Activated CD4-positive, alpha-beta T cell treated with anti-CD3 and anti-CD28 coated beads, Interleukin-2, Interleukin-6, amounts not matched to agents 100 ng/mL and 50 ng/mL, durations not matched to agents 16 hours and 8 hours (primary cell): Measurements from ENCODE around the gene NFIX.

Source experiments
- DNase-seq: peaks from one replicate; pipeline ENCODE4 v3.0.0-alpha.2; 2020

Gene NFIX

DNA sequence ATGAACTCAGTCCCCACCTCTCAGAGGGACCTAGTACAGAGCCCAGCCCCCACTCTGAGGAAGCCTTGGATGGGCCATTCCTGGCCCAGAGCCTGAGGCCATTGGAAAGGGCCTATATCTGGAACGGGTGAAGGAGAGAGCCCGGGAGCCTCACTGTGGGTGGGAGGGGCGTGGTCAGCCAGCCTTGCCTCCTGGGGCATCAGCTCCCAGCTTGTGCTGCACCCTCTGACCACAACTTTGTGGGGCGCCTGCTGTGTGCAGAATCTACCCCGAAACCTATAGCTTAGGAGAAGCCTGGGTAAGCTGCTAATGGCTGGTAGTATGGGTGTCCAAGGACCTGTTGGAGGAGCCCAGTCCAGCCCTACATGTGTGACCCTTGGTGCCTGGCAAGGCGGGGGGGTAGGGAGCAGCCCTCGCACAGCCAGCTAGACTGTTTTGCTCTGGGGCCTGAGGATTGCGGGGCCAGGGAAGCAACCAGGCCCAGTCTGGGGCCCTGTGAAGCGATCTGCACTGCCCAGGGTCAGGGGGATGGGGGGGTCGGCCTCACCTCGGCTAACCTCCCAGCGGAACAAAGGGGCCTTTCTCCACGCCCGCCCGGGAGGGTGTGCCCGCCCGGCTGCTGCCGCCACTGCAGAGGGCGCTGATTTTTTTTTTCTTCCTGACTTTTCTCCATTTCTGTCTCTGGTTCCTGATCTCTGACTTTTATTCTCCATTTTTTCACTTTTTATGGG, 65.1 kb downstream of the NFIX start:
- DNase-seq: no peak

DNA sequence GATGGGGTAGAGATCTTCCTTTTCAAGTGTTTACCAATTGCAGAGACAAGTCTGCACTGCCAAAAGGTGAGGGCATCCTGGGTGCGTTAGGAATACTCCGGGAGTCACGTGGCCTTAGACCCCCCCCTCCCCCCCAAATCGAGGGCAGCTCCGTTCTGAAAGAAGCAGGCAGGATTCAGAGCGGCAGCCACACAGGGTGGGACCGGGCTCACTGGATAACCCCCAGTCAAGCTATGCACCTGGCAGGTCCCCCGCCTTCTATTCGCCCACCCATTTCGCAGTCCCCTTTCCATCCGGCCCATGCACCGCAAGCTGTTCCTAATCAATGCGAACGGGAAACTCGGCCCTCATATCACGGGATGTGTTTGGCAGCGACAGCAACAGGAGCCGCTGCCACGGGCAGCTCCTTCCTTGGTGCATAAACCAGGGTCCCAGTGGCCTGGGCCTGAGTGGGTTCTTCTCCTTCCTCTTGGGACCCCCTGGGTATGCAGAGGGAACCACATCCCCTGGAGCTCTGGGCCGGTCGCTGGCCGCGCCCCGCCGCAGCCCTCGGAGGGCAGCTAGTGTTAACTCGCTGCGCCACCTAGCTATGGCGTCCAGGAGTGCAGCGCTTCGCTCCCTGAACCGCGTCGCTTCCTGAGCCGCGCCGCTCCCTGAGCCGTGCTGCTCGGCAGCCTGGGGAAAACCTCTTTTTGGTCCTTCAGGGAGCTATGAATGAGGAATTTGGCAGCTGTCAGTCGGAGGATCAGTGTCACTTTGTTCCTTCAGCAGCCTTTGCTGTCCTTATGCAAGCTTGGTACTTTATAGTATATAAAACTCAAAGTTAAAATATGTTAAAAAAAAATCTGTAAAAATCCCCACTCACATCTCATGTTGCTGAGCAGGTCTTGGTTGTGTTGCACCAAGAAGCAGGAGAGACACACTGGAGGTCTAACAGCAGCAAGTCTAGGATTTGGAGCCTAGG, 66.0 kb downstream of the NFIX start:
- DNase-seq: peak; percentile 81

DNA sequence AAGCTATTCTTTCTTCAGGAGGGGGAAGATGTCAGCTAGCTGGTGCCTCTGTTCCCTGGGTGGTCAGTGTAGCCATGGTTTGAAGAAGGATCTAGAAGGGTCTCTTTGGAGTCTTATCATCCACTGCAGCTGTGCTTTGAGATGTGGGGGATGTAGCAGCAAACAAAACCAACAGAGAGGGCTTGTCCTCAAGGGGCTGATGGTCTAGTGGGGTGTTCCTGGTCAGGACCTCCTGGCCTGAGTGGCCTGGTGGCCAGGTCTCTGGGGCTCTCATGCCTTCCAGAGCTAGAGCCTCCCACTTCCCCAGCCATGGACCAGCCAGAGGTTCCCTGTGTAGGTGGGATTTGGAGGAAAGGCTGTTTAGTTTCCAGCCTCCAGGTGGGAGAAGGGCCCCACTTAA, 67.0 kb downstream of the NFIX start:
- no peak for DNase-seq

DNA sequence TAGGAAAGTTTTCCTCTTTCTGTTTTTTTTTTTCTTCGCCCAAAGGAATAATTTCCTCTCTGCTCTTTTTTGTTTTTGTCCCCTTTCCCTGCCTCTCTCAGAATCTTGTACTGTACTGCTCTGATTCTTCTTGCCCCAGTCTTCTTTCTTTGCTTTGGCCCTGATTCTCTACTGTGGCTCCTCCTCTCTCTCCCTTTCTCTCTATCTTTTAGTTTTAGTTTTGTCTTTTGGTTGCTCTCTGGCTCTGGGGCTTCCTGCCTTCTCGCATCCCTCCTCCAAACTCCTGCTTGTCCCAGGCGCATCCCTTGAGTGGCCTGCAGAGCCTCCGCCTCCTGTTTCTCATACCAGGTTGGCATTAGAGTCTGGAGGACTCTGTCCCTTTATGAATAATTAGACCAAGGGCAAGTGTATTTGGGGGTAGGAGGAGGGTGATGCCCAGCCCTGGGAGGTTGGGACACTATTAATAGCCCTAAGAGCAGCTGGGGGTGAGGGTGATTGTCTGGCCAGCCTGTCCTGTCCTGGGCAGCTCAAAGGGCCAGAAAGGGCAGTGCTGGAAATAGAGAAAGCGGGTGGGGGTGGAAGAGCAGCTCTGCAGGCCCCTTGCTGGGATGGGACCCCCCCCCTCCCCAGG, 68.3 kb downstream of the NFIX start:
- DNase-seq: no peak

DNA sequence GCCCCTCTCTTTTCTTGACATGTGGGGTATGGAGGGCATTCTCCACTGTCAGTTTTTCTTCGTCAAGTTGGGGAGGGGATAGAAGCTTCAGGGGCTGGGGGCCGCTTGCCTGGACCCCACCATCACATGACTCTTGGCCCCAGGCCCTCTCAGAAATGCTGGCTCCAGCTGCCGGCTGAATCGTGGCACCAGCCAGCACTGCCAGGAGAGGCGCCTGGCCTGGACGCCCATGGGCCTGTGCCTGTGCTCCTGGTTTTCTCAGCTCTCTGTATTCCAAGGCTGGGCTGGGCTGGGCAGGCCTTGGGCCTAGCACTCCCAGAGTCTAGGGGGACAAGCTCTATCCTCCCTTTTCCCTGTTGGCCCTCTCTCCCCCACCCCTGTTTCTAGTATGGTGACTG, 68.8 kb downstream of the NFIX start:
- DNase-seq: no peak

DNA sequence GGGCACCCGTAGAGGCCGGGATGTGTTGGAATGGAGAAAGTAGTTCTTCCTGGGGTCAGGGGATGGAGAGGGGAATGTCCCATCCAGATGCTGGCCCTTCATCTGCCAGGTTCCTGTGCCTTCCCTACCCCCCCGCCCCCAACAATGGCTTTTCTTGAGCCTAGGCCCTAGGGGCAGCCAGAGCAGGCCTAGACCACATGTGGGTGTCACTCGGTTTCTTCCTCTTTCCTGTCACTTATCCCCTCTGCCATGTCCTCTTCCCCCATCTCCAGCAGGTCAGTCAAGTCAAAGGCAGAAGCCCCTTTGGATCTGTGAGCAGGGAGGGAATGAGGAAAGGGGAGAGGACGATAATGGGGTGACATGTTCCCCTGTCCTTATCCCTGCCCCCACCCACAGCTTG, 71.0 kb downstream of the NFIX start:
- DNase-seq: no peak

DNA sequence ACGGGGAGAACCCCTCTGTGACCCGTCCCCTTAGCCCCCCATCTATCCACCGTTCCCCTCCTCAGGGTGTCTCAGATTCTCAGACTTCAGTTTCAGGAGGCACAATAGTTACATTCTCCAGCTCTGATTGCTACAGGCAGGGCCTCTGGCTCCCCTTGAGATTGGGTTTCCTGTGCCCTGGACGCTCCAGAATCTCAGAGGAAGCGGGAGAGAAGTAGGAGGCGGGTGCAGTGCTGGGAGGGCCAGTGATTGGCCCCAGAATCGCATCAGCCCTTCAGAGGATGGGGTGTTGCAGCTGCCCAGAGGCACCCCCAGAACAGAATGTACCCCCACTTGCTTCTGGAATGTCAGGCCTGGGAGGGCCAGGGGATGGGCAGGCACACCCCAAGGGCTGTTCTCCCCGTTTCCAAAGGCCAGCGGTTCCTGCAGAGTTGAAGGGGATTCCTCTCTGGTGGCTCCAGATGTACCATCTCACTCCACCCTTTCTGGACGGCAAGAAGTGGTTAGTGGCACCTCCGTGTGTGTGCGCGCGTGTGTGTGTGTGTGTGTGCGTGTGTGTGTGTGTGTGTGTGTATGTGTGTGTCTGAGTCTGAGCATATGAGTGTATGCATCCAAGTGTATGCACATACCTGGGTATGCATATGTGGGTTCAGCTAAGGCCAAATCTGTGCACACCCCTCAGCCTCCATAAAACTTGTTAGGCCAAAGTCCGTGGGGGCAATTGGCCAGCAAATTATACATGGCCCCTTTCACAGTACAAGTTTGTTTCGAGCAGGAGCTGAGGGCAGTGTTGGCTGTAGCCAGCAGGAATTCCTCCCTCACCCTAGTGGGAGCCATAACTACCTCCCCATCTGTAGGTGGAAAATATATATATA, 71.9 kb downstream of the NFIX start:
- DNase-seq: no peak

DNA sequence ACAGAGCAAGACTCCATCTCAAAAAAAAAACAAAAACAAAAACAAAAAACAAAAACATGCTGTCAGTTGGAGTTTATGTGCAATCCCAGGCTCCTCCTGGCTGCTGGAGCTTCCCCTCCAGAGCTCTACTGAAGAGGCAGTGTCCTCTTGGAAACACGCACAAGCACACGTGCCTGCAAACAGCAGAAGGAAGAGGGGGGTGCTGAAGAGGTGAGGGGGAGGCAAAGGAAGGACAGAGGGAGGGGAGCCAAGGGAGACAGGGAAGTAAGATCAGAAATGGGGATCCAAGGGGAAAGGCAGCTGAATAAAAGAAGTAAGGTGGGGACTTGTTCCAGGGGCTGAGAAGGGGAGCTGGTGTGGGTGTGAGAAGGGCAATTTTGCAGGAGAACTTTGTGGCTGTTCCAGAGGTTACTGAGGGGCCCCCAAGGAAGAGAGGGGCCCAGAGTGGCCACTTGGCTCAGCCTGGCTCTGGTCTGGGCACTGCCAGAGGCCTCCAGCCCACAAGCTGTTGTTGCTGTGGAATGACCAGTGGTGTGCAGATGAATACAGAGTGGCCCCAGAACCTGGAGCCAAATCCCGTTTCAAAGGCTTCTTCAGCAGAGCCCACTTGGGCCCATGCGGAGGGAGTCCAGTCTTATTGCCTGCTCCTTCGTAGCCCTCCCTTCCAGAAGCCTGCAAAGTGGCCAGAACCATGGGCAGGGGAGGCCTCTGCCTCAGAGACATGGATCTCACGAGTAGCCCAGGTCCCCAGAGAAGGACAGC, 73.0 kb downstream of the NFIX start:
- DNase-seq: no peak

DNA sequence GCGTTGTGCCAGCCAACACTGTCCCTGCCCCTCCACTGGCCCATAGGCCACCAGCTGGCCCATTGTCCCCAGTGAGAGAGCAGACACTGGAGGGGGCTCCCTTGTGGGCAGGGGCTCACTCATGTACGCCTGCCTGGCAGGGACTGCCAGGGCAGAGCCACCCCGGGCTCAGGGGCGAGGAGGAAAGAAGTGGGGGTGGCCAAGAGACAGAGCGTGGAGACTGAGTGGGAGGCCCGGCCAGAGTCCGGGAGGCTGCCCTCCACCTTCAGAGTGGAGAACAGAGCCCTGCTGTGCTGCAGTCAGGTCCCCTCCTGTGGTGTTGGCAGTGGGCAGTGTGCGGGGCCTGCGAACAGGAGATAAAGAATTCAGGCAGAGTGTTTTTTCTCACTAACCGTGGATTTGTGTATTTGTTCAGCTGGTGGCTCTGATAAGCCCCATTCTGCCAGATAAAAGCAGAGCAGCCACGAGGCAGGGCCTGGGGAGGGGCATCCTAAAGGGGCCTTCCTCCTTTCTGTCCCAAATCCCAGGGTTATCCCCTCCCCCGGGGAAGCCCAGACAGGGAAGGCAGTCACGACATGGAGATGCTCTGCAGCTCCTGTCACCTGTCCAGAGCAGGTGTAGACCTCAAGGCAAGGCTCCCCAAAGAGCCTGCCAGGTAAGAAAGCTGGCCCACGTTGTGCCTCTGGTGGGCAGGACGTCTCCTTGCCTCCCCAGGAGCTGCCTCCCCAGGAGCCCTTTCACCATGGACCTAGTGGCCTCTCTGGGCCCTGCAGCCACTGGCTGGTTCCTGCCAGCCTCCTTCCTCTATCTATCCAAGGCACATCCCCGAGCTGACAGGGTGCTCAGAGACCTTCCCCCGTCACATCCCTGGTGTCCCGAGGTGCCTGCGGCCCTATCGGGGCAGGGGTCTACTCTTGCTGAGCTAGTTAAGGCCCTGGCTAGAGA, 74.4 kb downstream of the NFIX start:
- no peak for DNase-seq

DNA sequence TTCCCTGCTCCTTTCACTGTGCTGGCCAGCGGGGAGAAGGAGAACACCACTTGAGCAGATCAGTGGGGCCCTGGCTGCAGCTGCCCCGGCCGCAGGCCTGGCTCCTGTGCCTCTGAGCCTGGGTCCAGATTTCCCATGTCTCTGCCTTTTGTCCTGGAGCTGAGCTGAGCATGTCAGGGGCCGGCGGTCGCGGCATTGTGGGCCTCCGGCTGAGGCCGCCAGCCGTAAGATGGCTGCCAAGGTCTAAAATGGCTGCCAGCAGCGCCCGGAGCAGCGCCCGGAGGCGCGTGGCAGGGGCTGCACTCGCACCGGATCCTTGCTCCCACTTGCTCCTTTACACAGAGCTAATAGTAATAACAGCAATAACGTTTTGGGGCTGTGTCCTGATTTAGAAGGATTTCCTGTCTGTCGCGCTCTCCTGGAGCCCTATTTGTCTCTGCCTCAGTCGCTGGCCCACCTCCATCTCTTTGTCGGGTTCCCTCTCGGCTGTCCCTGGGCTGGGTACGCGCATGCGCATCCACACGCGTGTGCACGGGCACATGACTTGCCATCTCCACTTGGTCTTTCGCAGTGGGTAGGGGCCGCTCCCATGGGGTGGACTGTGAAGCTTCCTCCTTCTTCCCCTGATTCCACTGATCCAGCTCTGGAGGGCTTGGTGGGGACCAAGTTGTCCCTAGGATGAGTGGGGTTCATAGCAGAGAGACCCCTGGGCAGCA, 75.3 kb downstream of the NFIX start:
- no peak for DNase-seq

DNA sequence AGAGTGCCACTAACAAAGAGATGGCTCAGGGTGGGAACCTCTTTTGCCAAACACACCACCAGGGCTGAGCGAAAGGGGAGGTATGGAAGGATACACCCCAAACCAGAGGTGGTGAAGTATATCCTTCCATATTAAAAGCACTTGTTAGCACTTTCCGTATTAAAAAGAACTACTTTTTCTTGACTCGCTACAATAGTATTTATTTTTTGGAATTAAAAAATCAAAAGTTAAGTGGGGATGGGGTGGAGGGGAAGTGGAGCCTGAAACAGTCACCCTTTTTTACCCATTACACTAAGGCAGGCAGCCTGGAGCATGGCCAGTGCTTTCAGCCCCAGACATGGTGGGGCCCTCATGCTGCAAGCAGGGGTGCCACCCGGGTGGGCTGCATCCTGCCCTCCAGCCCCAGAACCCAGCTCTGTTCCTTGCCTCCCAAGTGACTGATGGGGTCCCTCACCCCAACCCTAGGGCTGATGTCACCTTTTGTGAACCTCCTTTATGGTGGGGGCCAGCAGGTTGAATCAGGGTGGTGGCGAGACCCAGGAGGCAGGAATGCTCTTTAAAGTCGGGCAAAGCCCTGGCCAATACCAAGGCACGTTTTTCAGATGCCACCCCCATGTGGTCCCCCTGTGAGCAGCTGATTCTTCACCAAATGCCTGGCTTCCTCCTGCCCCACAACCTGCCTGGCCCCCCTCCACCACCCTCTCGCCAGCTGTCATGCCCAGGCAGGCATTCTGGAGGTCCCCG, 76.3 kb downstream of the NFIX start:
- no peak for DNase-seq

DNA sequence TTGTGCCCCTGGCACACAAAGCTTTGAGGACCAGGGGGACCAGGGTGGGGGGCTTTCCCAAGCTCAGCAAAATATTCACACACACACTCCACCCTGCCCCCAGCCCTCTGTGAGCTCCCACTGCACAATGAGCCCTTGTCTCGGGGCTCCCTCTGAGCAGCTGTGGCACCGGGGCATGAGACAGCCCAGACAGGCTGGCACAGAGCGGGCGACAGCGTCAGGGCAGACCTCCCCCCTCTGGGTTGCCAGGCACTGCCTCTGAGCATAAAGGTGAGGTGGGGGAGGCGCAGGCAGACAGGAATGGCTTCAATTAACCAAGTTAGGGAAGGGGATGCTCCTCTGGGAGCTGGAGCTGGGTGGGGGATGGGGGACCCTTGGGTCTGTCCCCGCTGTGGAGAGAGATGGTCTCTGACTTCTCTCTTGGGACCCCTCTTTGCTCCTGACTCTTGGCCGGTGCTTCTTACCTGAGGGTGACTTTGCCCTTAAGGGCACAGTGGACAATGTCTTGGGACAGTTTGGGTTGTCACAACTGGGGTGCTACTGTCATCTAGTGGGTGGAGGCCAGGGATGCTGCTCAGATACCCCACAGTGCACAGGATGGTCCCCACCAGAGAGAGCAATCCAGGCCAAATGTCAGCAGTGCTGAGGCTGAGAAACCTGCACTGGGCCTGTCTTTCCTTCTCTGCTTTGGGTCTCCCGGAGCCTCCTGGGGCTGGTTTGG, 77.1 kb downstream of the NFIX start:
- no peak for DNase-seq

DNA sequence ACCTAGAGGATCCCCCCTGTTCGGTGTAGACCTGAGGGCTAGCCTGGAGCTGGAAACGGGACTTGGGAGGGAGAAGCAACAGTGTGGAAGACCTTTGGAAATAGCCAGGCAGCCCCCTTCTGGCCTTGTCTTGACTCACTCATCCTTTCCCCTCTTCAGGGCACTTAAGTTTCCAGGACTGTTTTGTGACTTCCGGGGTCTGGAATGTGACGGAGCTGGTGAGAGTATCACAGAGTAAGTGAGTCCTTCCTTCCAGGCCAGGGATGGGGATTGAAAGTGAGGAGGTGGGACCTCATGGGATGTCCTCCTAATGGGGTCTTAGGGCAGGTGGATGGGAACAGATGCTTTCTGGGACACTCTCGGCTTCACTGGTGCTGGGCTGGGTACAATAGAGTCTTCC, 78.0 kb downstream of the NFIX start:
- no peak for DNase-seq

DNA sequence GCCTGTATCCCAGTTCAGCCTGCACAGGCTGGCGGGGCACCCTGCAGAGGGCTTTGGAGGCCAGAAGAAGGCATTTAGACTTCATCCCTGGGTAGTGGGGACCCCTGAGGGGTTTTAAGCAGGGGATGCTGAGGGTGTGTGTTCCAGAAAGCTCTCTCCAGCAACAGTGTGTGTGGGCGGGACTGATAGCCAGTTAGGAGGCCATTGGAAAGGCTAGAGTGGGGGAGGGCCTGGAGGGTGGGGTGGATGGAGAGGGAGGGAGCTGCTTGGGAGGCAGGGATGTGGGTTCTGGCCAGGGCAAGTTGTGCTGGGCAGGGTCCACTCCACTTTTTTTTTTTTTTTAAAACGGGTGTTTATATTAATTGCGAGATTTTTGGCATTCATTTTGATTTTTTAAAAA, 79.1 kb downstream of the NFIX start:
- no peak for DNase-seq

DNA sequence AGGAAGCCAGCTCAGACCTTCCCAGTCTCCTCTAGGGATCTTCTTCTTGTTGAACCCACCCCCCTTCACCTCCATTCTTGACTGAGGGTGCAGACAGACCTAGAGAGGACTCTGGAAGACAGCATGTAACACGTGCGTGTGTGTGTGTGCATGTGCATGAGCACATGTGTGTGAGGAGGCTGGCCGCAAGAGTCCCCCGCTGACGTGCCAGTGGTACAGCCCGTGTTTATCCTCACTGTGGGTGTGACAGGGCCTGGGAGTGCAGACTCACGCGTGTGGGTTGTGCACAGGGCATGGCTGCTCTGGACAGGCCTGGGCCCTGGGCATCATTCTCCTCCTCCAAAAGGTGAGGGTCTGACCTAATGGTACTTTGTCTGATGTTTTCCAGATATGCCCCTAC, 81.0 kb downstream of the NFIX start:
- no peak for DNase-seq

DNA sequence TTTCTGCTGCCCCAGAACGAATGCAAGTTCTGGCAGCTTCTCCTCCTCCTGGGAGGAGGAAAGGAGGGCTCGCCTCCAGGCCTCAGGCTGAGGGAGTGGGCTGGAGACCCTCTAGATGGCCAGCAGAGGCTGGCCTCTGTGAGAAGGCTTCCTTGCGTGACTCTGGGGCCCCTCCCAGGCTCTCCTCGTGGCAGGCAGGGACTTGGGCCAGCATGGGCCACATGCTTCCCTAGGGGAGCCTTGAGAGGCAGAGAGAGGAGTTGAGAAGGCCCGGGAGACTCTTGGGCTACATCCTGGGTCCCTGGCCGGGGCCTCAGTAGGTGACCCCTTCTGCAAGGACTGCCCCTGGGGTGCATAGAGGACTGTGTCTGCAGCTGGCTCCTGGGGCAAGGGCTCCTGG, 81.5 kb downstream of the NFIX start:
- DNase-seq: no peak

DNA sequence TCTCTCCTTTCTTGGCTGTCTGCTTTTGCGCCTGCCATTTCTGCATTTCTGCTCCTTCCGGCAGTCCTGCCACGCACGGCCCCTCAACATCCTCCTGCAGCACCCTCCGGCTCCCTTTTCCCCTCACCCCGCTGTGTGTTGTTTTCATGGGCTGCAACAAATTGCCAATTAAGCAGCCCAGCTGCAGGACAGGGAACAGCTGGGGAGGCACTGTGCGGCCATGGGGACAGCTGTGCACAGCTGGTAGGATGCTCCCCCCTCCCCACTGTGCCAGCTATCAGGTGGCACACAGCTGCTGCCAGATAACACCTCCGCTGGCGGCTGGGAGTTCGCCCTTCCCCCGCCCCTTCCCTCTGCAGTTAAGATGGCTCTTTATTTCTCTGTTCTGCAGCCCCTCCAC, 82.0 kb downstream of the NFIX start:
- DNase-seq: no peak

DNA sequence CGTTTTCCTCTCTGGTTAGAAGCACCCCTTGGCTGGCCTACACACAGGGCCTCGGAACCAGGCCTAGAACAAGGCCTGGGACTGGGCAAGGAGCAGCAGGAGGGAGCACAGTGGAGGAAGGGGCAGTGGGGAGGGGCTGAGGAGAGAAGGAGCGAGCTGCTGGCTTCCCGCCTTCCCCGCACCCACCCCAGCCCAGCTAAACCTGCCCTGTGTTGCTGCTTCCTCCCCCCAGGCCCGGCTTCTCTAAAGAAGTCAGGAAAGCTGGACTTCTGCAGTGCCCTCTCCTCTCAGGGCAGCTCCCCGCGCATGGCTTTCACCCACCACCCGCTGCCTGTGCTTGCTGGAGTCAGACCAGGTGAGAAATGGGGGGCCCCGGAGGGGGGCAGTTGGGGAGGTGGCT, 83.1 kb downstream of the NFIX start:
- DNase-seq: no peak
